Loucy (cell line): ENCODE measurements around the gene PLXNA3.

ENCODE experiments used
- H2AFZ ChIP-seq: fragments of 200-600 bp; sonication (generic); 2 replicates; pipeline ENCODE4 v1.6.0; 2016; ENCODE audit warnings: antibody characterized with exemption, mild to moderate bottlenecking, low read length, moderate library complexity
- H3F3A ChIP-seq: fragments of 200-600 bp; 2 replicates; pipeline ENCODE4 v1.6.0; 2016; ENCODE audit warnings: antibody characterized with exemption, low read depth, mild to moderate bottlenecking
- H3K27me3 ChIP-seq: fragments of 200-600 bp; sonication (generic); 2 replicates; pipeline ENCODE4 v1.6.1; 2014; ENCODE audit warnings: low read length, mild to moderate bottlenecking; ENCODE audit not compliant: insufficient read depth, poor library complexity, severe bottlenecking
- H3K36me3 ChIP-seq: fragments of 200-600 bp; sonication (generic); 2 replicates; pipeline ENCODE4 v1.6.1; 2016; ENCODE audit warnings: low read length; ENCODE audit not compliant: insufficient read depth
- H3K4me1 ChIP-seq: fragments of 200-600 bp; sonication (generic); 2 replicates; pipeline ENCODE4 v1.5.1; 2014; ENCODE audit warnings: low read length, mild to moderate bottlenecking; ENCODE audit not compliant: insufficient read depth, poor library complexity, severe bottlenecking
- H3K4me2 ChIP-seq: fragments of 200-600 bp; sonication (generic); 2 replicates; pipeline ENCODE4 v1.6.0; 2014; ENCODE audit warnings: antibody characterized with exemption, low read length, low read depth, mild to moderate bottlenecking; ENCODE audit not compliant: poor library complexity, severe bottlenecking
- H3K4me3 ChIP-seq: fragments of 200-600 bp; sonication (generic); 2 replicates; pipeline ENCODE4 v1.5.1; 2014; ENCODE audit warnings: low read length, mild to moderate bottlenecking, mixed read lengths; ENCODE audit not compliant: poor library complexity, severe bottlenecking
- H3K79me2 ChIP-seq: fragments of 200-600 bp; sonication (generic); 2 replicates; pipeline ENCODE4 v1.6.1; 2014; ENCODE audit warnings: low read length; ENCODE audit not compliant: insufficient read depth
- H3K9ac ChIP-seq: fragments of 200-600 bp; sonication (generic); 2 replicates; pipeline ENCODE4 v1.6.0; 2014; ENCODE audit warnings: mild to moderate bottlenecking, low read depth, low read length, moderate library complexity; ENCODE audit not compliant: poor library complexity, severe bottlenecking
- H3K9me2 ChIP-seq: fragments of 200-600 bp; sonication (generic); replicated peaks from 2 replicates; pipeline ENCODE4 v1.6.1; 2016; ENCODE audit warnings: low read depth, low read length, mixed read lengths
- H3K9me3 ChIP-seq: fragments of 200-600 bp; sonication (generic); 2 replicates; pipeline ENCODE4 v1.6.1; 2014; ENCODE audit warnings: mild to moderate bottlenecking, antibody characterized with exemption, low read length, low read depth; ENCODE audit not compliant: insufficient read depth
- H4K20me1 ChIP-seq: fragments of 200-600 bp; sonication (generic); 2 replicates; pipeline ENCODE4 v1.6.0; 2014; ENCODE audit warnings: antibody characterized with exemption, low read length, mild to moderate bottlenecking; ENCODE audit not compliant: insufficient read depth, poor library complexity, severe bottlenecking
- CTCF ChIP-seq: fragments of 200-600 bp; sonication (generic); conservative IDR thresholded peaks from 2 replicates; pipeline ENCODE4 v1.5.1; 2014; ENCODE audit warnings: mild to moderate bottlenecking, antibody characterized with exemption, low read length
- EZH2phosphoT487 ChIP-seq: fragments of 200-600 bp; IDR thresholded peaks from 2 replicates; pipeline ENCODE4 v1.6.1; 2018; ENCODE audit warnings: antibody characterized with exemption, mild to moderate bottlenecking, moderate library complexity, borderline replicate concordance

Gene PLXNA3

DNA sequence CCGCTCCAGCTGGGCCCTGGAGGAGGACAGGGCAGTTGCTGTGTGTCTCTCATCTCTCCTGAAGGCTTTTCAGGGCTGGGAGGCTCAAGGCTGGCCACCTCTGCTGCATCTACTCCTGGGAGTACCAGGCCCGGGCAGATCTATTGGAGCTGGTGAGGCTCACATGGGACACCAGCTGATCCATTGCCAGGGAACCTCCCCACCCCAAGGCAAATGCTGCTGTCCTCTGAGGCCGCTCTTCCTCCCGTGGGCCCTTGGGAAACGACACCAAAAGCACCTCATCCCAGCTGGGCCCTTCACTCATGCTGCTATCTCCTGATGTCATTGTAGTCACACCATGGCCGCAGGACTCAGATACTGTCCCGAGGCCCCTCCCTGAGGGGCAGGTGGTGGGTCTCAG lies 24.7 kb downstream of the PLXNA3 start:
- Histone ChIP-seq H3K9ac (no peak overlapping the region), H4K20me1 (peaks cover 5% of the 10 kb centered on the region), H3K9me3 (no peaks in the 10 kb centered on the region), H3K9me2 (no peaks in the 10 kb centered on the region), H3K4me2 (no peak overlapping the region), H2AFZ (no peak overlapping the region), H3F3A (no peaks in the 10 kb centered on the region), H3K79me2 (peaks cover 36% of the 10 kb centered on the region), H3K36me3 (no peaks in the 10 kb centered on the region), H3K27me3 (no peaks in the 10 kb centered on the region), H3K4me3 (no peak overlapping the region), H3K4me1 (peaks cover 11% of the 10 kb centered on the region)
- TF ChIP-seq CTCF (no peak), EZH2phosphoT487 (no peak)

DNA sequence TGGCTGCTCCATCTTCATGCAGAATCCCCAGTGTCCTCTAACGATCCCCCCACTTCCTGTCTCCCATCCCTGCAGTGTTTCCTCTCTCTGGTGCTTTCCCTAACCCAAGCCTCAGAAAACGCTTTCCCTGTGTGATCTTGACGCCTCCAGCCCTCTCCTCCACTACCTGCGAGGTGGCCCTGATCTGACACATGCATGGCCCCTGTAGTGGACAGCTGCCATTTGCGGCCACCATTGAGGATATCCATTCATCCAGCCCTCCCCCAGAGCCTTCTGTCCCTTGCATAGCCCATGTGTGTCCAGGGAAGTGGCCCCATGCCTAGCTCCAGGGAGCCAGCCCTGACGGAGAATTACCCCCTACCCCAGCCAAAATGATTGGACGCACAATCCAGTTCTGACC lies 25.2 kb downstream of the PLXNA3 start:
- peaks cover 7% of the 10 kb centered on the region for H3K4me1 ChIP-seq
- peaks cover 31% of the 10 kb centered on the region for H3K79me2 ChIP-seq
- no peak overlapping the region for H3K9ac ChIP-seq
- H3F3A ChIP-seq = no peaks in the 10 kb centered on the region
- no peaks in the 10 kb centered on the region for H3K36me3 ChIP-seq
- H3K9me2 ChIP-seq = no peaks in the 10 kb centered on the region
- no peak overlapping the region for H3K4me2 ChIP-seq
- H2AFZ ChIP-seq = no peak overlapping the region
- no peak for TF ChIP-seq EZH2phosphoT487
- no peak for TF ChIP-seq CTCF
- no peaks in the 10 kb centered on the region for H3K9me3 ChIP-seq
- H4K20me1 ChIP-seq = peaks cover 5% of the 10 kb centered on the region
- H3K27me3 ChIP-seq = no peaks in the 10 kb centered on the region
- H3K4me3 ChIP-seq = no peak overlapping the region

DNA sequence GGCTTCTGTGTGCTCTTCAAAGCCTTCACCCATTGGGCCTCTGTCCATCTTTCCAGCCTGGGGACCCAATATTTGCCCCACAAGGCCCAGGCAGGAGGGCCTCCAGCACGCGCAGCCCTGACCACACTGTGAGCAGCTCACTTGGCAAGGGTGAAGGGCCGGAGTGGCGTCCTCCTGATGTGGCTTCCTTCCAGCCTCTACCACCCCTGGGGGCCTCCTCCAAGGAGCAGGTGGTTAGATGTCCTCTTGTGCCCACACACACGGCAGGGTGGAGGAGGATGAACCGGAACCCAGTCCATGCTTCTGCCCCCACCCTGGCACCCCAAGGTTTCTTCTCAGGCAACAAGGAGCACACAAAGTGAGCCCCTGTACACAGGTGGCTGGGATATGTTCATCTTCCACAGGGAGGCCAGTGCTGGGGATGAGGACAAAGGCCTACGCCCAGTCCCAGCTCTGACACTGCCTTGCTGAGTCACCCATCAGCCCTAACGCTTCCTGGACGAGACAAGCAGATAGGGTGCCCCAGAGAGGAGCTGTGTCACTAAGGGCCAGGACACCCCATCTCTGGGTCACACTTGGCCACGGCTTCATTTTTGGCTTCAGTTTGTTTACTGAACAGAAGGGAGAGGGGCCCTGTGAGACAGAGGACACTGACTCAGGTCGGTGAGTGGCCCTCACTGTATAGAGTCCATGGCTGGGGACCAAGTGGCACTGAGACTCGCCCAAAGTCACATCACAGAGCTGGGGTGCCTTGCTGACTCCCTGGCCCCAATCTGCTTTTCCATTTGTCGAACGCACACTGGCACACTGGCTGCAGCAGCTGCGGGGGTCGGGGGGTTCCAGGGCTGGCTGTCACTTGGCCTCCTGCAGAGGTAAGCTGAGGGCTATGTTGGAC lies 26.4 kb downstream of the PLXNA3 start:
- TF ChIP-seq CTCF (no peak), EZH2phosphoT487 (no peak)

More for the DNA sequence above, 26.4 kb downstream of the PLXNA3 start:
- Histone ChIP-seq H3F3A (no peaks in the 10 kb centered on the region), H3K9me2 (no peaks in the 10 kb centered on the region), H2AFZ (no peak overlapping the region), H3K27me3 (no peaks in the 10 kb centered on the region), H4K20me1 (peaks cover 5% of the 10 kb centered on the region), H3K4me3 (peak overlapping the region; percentile 79), H3K36me3 (no peaks in the 10 kb centered on the region), H3K9ac (peak overlapping the region; percentile 85), H3K4me1 (peaks cover 4% of the 10 kb centered on the region), H3K79me2 (peaks cover 37% of the 10 kb centered on the region), H3K4me2 (peak overlapping the region; percentile 85), H3K9me3 (no peaks in the 10 kb centered on the region)
